Neural cell (in vitro differentiated cells): ENCODE results near the gene ZNF462. TPM values are rescaled to one million over a fixed set of nuclear protein-coding genes. Genes with fewer than 3 reads are reported as not detected.

Source experiments
- H2AFZ ChIP-seq: fragments of 200-600, 300-800 bp; sonication (generic), shearing (Covaris generic); 2 replicates; pipeline ENCODE4 v1.6.0; 2014; ENCODE audit warnings: low read depth, mild to moderate bottlenecking, antibody characterized with exemption, low read length, moderate library complexity
- H3F3A ChIP-seq: fragments of 200-600 bp; shearing (Covaris generic); 2 replicates; pipeline ENCODE4 v1.6.1; 2016; ENCODE audit warnings: mild to moderate bottlenecking, moderate library complexity, mixed read lengths, antibody characterized with exemption, low read length; ENCODE audit not compliant: insufficient read depth, poor library complexity, severe bottlenecking
- H3K27ac ChIP-seq: fragments of 200-600, 300-800 bp; sonication (generic), shearing (Covaris generic); 2 replicates; pipeline ENCODE4 v1.5.1; 2014; ENCODE audit warnings: mild to moderate bottlenecking, low read length, moderate library complexity
- H3K27me3 ChIP-seq: fragments of 300-800, 200-600 bp; sonication (generic), shearing (Covaris generic); 2 replicates; pipeline ENCODE4 v1.6.0; 2014; ENCODE audit warnings: mild to moderate bottlenecking, low read depth, low read length, moderate library complexity; ENCODE audit not compliant: insufficient read depth
- H3K36me3 ChIP-seq: fragments of 300-800, 200-600 bp; sonication (generic), shearing (Covaris generic); 2 replicates; pipeline ENCODE4 v1.5.1; 2014; ENCODE audit warnings: mild to moderate bottlenecking, antibody characterized with exemption, low read length, moderate library complexity; ENCODE audit not compliant: insufficient read depth
- H3K4me2 ChIP-seq: fragments of 300-800, 200-600 bp; sonication (generic), shearing (Covaris generic); 2 replicates; pipeline ENCODE4 v1.6.0; 2014; ENCODE audit warnings: mild to moderate bottlenecking, low read length
- H3K4me3 ChIP-seq: fragments of 300-800, 200-600 bp; sonication (generic), shearing (Covaris generic); 2 replicates; pipeline ENCODE4 v1.5.1; 2014; ENCODE audit warnings: mild to moderate bottlenecking, low read length, moderate library complexity
- H3K79me2 ChIP-seq: fragments of 200-600 bp; shearing (Covaris generic); replicated peaks from 2 replicates; pipeline ENCODE4 v1.6.0; 2014; ENCODE audit warnings: mild to moderate bottlenecking, low read length, moderate library complexity; ENCODE audit not compliant: insufficient read depth
- H3K9ac ChIP-seq: fragments of 300-800, 200-600 bp; sonication (generic), shearing (Covaris generic); 2 replicates; pipeline ENCODE4 v1.6.1; 2016; ENCODE audit warnings: mild to moderate bottlenecking, low read length, mixed read lengths
- H3K9me2 ChIP-seq: fragments of 200-600 bp; shearing (Covaris generic); 2 replicates; pipeline ENCODE4 v1.6.1; 2016; ENCODE audit warnings: mild to moderate bottlenecking, low read length, mixed read lengths; ENCODE audit not compliant: insufficient read depth
- H3K9me3 ChIP-seq: fragments of 200-600, 300-800 bp; sonication (generic), shearing (Covaris generic); 2 replicates; pipeline ENCODE4 v1.6.1; 2016; ENCODE audit warnings: mild to moderate bottlenecking, mixed run types, low read length, moderate library complexity, mixed read lengths
- H4K20me1 ChIP-seq: fragments of 200-600 bp; shearing (Covaris generic); 2 replicates; pipeline ENCODE4 v1.6.1; 2016; ENCODE audit warnings: mild to moderate bottlenecking, mixed run types; ENCODE audit not compliant: insufficient read depth
- CTCF ChIP-seq: fragments of 450-650 bp; IDR thresholded peaks from 2 replicates; pipeline ENCODE4 v1.5.1; 2014; ENCODE audit warnings: antibody characterized with exemption, mild to moderate bottlenecking, moderate library complexity; ENCODE audit not compliant: poor library complexity, severe bottlenecking
- EP300 ChIP-seq: fragments of 450-650 bp; conservative IDR thresholded peaks from 2 replicates; pipeline ENCODE4 v1.6.1; 2014; ENCODE audit warnings: antibody characterized with exemption, mild to moderate bottlenecking, moderate library complexity; ENCODE audit not compliant: poor library complexity, severe bottlenecking
- EZH2 ChIP-seq: fragments of 200-600, 300-800 bp; shearing (Covaris generic), sonication (generic); IDR thresholded peaks from 2 replicates; pipeline ENCODE4 v1.6.1; 2014; ENCODE audit warnings: antibody characterized with exemption, low read length, borderline replicate concordance, mild to moderate bottlenecking; ENCODE audit not compliant: insufficient read depth, poor library complexity, severe bottlenecking
- MXI1 ChIP-seq: fragments of 450-650 bp; conservative IDR thresholded peaks from 2 replicates; pipeline ENCODE4 v1.6.1; 2014; ENCODE audit warnings: antibody characterized with exemption, mild to moderate bottlenecking; ENCODE audit not compliant: poor library complexity, severe bottlenecking
- POLR2AphosphoS5 ChIP-seq: IDR thresholded peaks from 2 replicates; pipeline ENCODE4 v1.6.1; 2012
- RAD21 ChIP-seq: fragments of 450-650 bp; conservative IDR thresholded peaks from 2 replicates; pipeline ENCODE4 v1.6.1; 2014; ENCODE audit warnings: antibody characterized with exemption, mild to moderate bottlenecking, moderate library complexity
- SMC3 ChIP-seq: fragments of 450-650 bp; conservative IDR thresholded peaks from 2 replicates; pipeline ENCODE4 v1.6.1; 2014; ENCODE audit warnings: antibody characterized with exemption, mild to moderate bottlenecking, moderate library complexity; ENCODE audit not compliant: poor library complexity
- TAF1 ChIP-seq: IDR thresholded peaks from 2 replicates; pipeline ENCODE4 v1.6.1; 2012; ENCODE audit warnings: low read depth
- polyA plus RNA-seq: library from polyadenylated mRNA; depleted of rRNA; stranded (reverse); fragments of >200 nt; gene quantifications from 2 replicates; pipeline ENCODE4 v1.2.3, GENCODE V29; 2014
- TF ChIP-seq, protein P1 (sequence below): IDR thresholded peaks from 2 replicates; pipeline ENCODE4 v1.6.1; 2012; ENCODE audit warnings: borderline replicate concordance

The ZNF462 gene
- polyA plus RNA-seq, 1 donor from 2014 or later: 9.1 TPM

DNA sequence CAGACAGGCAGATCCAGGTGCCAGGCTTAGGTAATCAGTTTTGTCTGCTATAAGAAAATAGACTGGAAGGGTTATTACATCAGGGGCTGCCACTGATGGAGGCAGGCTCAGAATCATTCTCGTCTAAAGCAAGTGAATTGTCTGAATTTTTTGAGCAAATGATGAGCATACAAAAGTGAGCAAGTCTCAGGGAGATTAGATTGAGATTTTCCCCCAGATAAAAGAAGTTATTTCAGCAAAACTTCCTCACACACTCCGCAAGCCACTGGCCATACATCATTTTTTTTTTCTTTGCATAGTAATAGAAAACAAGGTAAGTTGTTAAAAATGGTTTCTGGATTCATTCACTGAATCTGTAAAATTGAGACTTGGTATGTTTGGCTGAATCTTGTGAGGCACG, 52.9 kb downstream of the ZNF462 start:
- H3F3A ChIP-seq: no peaks in the 10 kb centered on the region
- no peaks in the 10 kb centered on the region for H3K9me3 ChIP-seq
- no peak overlapping the region for H3K4me3 ChIP-seq
- no peak overlapping the region for H3K27ac ChIP-seq
- no peaks in the 10 kb centered on the region for H3K36me3 ChIP-seq
- H3K9ac ChIP-seq: no peak overlapping the region
- peaks cover 79% of the 10 kb centered on the region for H3K79me2 ChIP-seq
- TF ChIP-seq EP300: no peak
- no peak for TF ChIP-seq MXI1
- no peak for TF ChIP-seq POLR2AphosphoS5
- no peak for TF ChIP-seq EZH2
- no peak for TF ChIP-seq RAD21
- TF ChIP-seq SMC3: no peak
- TF ChIP-seq TAF1: no peak
- TF ChIP-seq, protein P1, sequence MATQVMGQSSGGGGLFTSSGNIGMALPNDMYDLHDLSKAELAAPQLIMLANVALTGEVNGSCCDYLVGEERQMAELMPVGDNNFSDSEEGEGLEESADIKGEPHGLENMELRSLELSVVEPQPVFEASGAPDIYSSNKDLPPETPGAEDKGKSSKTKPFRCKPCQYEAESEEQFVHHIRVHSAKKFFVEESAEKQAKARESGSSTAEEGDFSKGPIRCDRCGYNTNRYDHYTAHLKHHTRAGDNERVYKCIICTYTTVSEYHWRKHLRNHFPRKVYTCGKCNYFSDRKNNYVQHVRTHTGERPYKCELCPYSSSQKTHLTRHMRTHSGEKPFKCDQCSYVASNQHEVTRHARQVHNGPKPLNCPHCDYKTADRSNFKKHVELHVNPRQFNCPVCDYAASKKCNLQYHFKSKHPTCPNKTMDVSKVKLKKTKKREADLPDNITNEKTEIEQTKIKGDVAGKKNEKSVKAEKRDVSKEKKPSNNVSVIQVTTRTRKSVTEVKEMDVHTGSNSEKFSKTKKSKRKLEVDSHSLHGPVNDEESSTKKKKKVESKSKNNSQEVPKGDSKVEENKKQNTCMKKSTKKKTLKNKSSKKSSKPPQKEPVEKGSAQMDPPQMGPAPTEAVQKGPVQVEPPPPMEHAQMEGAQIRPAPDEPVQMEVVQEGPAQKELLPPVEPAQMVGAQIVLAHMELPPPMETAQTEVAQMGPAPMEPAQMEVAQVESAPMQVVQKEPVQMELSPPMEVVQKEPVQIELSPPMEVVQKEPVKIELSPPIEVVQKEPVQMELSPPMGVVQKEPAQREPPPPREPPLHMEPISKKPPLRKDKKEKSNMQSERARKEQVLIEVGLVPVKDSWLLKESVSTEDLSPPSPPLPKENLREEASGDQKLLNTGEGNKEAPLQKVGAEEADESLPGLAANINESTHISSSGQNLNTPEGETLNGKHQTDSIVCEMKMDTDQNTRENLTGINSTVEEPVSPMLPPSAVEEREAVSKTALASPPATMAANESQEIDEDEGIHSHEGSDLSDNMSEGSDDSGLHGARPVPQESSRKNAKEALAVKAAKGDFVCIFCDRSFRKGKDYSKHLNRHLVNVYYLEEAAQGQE: no peak
- TF ChIP-seq CTCF: no peak
- no peaks in the 10 kb centered on the region for H4K20me1 ChIP-seq
- H3K27me3 ChIP-seq: no peaks in the 10 kb centered on the region
- H2AFZ ChIP-seq: no peak overlapping the region
- no peak overlapping the region for H3K4me2 ChIP-seq
- H3K9me2 ChIP-seq: no peaks in the 10 kb centered on the region

DNA sequence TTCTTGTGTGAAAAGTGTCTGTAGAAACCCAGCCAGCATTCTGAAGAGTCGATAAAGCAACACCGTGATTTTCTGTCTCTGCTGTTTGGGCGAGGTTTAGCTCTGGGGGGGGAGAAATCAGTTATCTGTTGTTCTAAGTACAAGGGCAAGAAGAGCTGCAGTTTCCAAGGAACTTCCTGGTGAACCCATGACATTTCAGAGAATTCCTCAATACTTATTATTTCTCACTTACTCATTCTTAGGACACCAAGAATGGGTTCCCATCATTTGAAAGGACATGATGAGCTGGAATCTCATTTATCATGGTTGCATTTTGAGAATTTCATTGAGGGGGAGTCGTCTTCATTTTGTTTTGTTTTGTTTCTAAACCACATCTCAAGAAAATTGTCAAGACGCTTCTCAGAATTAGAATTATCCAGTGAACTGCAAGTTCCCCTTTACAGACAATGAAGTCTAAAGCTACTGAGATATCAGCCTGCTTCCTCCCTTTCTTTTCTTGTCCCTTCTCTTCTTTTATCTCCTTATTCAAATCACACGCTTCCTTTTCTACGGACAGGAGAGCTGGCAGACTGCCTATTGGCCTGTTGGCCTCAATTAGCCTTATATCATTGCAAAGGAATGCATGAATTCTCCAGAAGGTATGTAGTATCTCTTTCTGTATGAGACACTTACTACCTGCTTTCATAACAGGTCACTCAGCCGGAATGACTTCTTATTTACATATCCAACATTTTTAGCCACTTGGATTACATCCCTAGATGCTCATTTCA, 53.7 kb downstream of the ZNF462 start:
- Histone ChIP-seq H3F3A (no peaks in the 10 kb centered on the region), H3K9me2 (no peaks in the 10 kb centered on the region), H3K27me3 (no peaks in the 10 kb centered on the region), H3K9me3 (no peaks in the 10 kb centered on the region), H3K27ac (no peak overlapping the region), H3K79me2 (peaks cover 71% of the 10 kb centered on the region), H4K20me1 (no peaks in the 10 kb centered on the region), H3K36me3 (no peaks in the 10 kb centered on the region), H3K4me2 (no peak overlapping the region), H3K4me3 (no peak overlapping the region), H2AFZ (no peak overlapping the region), H3K9ac (no peak overlapping the region)
- TF ChIP-seq MXI1 (no peak), EZH2 (no peak), RAD21 (no peak), TAF1 (no peak), POLR2AphosphoS5 (no peak), EP300 (no peak), SMC3 (no peak), CTCF (no peak)
- TF ChIP-seq, protein P1: no peak
